Activated B cell treated with CpG ODN at 0.5 μM for 24 hours (primary cell): ENCODE data around the gene PLPPR3. TPM values are rescaled to one million over a fixed set of nuclear protein-coding genes. Genes with fewer than 3 reads are reported as not detected.
"Not testable (repeated sequence)": the region's sequence is repeated elsewhere in the genome, so short reads cannot be mapped to it uniquely, and the experiment has no call there.

Experiments used
- ATAC-seq: fragments of 200-7000 bp; cut with Tn5 transposase; one replicate; pipeline ENCODE4 v1.10.0; 2021; ENCODE audit warnings: low read depth, mild to moderate bottlenecking, moderate library complexity
- CTCF ChIA-PET: fragments of 350-600 bp; sonication (Branson Sonifier 250); formaldehyde crosslinking; loops from one replicate; lab custom pipeline; 2021; ENCODE audit warnings: antibody characterized with exemption; lab: Charles Lee
- POLR2A ChIA-PET: fragments of 350-600 bp; sonication (Branson Sonifier 250); formaldehyde crosslinking; loops from one replicate; lab custom pipeline; 2021; ENCODE audit warnings: antibody characterized with exemption; lab: Charles Lee
- DNase-seq: peaks from one replicate; pipeline ENCODE4 v3.0.0; 2022
- H3K27ac Mint-ChIP-seq: one replicate; pipeline ENCODE4 v1.8.0; 2020; ENCODE audit warnings: mixed read lengths
- H3K27me3 Mint-ChIP-seq: one replicate; pipeline ENCODE4 v1.8.0; 2021; ENCODE audit warnings: mixed read lengths
- H3K36me3 Mint-ChIP-seq: one replicate; pipeline ENCODE4 v1.8.0; 2021; ENCODE audit warnings: low read depth, mixed read lengths
- H3K4me1 Mint-ChIP-seq: one replicate; pipeline ENCODE4 v1.8.0; 2021; ENCODE audit warnings: mixed read lengths
- H3K4me3 Mint-ChIP-seq: one replicate; pipeline ENCODE4 v1.8.0; 2020; ENCODE audit warnings: mild to moderate bottlenecking, mixed read lengths
- H3K9me3 Mint-ChIP-seq: one replicate; pipeline ENCODE4 v1.8.0; 2020; ENCODE audit warnings: mixed read lengths
- CTCF ChIP-seq: fragments of 200-600 bp; IDR thresholded peaks from one replicate; pipeline ENCODE4 v1.8.0; 2022; ENCODE audit warnings: antibody characterized with exemption, mild to moderate bottlenecking
- intact Hi-C: fragments of 100-400 bp; cut with micrococcal nuclease; formaldehyde crosslinking; loops from one replicate; pipeline ENCODE4 v1.15.1; 2024
- total RNA-seq: library from RNA; stranded (reverse); gene quantifications from 2 replicates; pipeline ENCODE4 v1.2.3, GENCODE V29; 2022

The PLPPR3 gene
- total RNA-seq, 1 donor from 2014 or later, result not detected

GRCh38 chr19:825897-826644 lies 4.3 kb upstream of the PLPPR3 start:
- Mint-ChIP-seq H3K27me3 (peaks cover 16% of the 10 kb centered on the region), H3K36me3 (no peaks in the 10 kb centered on the region), H3K4me3 (no peak overlapping the region), H3K9me3 (no peaks in the 10 kb centered on the region), H3K4me1 (no peaks in the 10 kb centered on the region), H3K27ac (no peak overlapping the region)
- ATAC-seq (no peak), DNase-seq (no peak)
- POLR2A ChIA-PET, result no interaction called here
- no peak for TF ChIP-seq CTCF
- CTCF ChIA-PET, result no interaction called here
- intact Hi-C loops, result no loop called here

- Mint-ChIP-seq H3K4me1 (no peaks in the 10 kb centered on the region), H3K27me3 (peaks cover 14% of the 10 kb centered on the region), H3K36me3 (no peaks in the 10 kb centered on the region), H3K4me3 (no peak overlapping the region), H3K9me3 (no peaks in the 10 kb centered on the region), H3K27ac (no peak overlapping the region)
- no peak for TF ChIP-seq CTCF
- ChIA-PET POLR2A (no interaction called here), CTCF (interaction anchor here (1.0 kb wide), 1 partner anchor 8 kb away, joined by 3 read pairs; no protein-coding TSS in a partner anchor)
- intact Hi-C loops, result no loop called here
- DNase-seq (no peak), ATAC-seq (no peak)
These were observed 3.1 kb upstream of the PLPPR3 start for GRCh38 chr19:824885-825284.

DNA sequence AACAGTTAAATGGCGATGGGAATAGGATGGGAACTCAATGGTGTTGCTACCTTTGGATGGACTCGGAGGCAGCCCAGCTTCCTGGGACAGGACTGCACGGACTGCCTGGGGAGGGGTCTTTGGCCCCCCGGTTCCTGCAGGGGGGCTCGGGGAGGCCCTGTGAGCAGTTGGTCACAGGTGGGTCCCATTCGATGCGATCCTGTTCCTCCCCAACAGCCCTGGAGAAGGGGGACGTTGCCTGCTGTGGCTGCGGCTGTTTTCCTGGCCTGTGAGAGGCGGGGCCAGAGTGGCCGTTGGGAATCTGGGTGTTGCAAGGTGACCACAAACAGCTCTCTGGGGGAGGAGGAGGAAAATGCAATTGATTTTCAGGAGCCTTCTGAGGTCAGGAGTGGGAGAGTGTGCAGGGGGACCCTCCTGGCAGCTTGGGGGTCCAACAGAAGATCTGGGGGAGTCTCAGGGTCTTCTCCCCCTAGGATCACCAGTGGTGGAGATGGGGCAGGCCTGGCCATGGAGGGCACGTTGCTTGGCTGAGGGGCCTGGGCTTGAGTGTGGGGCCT lies 1.9 kb upstream of the PLPPR3 start:
- Mint-ChIP-seq H3K4me3 (no peak overlapping the region), H3K27ac (no peak overlapping the region), H3K9me3 (no peaks in the 10 kb centered on the region), H3K27me3 (peaks cover 11% of the 10 kb centered on the region), H3K36me3 (no peaks in the 10 kb centered on the region), H3K4me1 (no peaks in the 10 kb centered on the region)
- ChIA-PET POLR2A (no interaction called here), CTCF (no interaction called here)
- ATAC-seq (no peak), DNase-seq (no peak)
- intact Hi-C loops, result no loop called here
- TF ChIP-seq CTCF, result no peak

DNA sequence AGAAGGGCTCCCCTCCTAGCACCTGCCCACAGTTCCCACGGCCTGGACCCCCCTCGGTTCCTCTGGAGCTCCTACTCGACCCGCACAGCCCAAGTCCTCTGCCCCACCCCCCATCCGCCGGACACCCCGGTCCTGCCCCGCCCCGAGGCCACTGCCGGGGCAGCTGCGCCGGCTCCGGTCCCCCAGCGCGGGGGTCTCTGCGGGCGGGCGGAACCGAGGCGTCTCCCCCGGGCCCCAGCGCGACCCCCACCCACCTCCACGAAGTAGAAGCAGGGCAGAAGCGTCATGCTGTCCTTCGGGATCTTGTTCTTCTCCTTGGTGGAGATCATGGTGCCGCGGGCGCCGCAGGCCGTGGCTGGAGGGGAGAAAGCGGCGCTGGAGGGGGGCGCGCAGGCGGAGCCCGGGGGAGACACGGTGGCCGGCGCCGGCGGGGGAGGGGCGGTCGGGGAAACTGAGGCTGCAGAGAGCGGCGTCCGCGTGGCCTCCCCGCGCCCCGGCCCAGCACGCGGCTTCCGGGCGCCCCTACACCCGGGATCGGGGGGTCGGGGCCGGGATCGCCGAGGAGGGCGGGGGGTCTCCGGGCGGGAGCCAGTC lies 427 bp downstream of the PLPPR3 start:
- Mint-ChIP-seq H3K27ac (no peak overlapping the region), H3K9me3 (peaks cover 4% of the 10 kb centered on the region), H3K4me3 (no peak overlapping the region), H3K36me3 (peaks cover 3% of the 10 kb centered on the region), H3K4me1 (no peaks in the 10 kb centered on the region), H3K27me3 (peaks cover 11% of the 10 kb centered on the region)
- ChIA-PET CTCF (no interaction called here), POLR2A (no interaction called here)
- TF ChIP-seq CTCF, result no peak
- ATAC-seq (no peak), DNase-seq (no peak)
- intact Hi-C loops, result no loop called here

- CTCF ChIA-PET, ATAC-seq: not testable (repeated sequence)
These were observed 1.5 kb downstream of the PLPPR3 start for GRCh38 chr19:820212-820611.

More at GRCh38 chr19:820212-820611, 1.5 kb downstream of the PLPPR3 start:
- DNase-seq, H3K4me3 Mint-ChIP-seq, H3K9me3 Mint-ChIP-seq, POLR2A ChIA-PET, H3K27ac Mint-ChIP-seq, H3K36me3 Mint-ChIP-seq, H3K4me1 Mint-ChIP-seq, intact Hi-C loops: not testable (repeated sequence)
- peaks cover 11% of the 10 kb centered on the region for H3K27me3 Mint-ChIP-seq
